CD4-positive, alpha-beta T cell treated with Interleukin-1 beta for 1 hour (primary cell): ENCODE measurements around the gene POLR2L.

Experiments
- DNase-seq, 2 donors: peaks; one replicate each; pipeline ENCODE4 v3.0.0-alpha.2; 2020 to 2022

POLR2L gene

DNA sequence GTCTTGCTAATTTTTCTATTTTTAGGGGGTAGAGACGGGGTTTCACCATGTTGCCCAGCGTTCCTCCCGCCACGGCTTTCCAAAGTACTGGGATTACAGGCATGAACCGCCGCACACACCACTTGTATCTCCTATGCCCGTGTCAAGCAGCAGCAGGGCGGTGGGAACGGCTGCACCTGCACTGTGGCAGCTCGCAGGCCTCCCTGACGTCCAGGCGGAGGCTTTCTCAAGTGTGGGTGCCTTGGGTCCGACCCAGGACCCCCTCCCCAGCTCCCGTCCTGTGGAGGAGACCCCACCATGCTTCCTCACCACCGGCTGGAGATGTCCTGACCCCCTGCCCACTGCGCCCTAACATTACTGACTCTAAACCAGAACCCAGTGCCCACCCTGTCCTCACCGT, 26.1 kb upstream of the POLR2L start:
- DNase-seq = no peak

DNA sequence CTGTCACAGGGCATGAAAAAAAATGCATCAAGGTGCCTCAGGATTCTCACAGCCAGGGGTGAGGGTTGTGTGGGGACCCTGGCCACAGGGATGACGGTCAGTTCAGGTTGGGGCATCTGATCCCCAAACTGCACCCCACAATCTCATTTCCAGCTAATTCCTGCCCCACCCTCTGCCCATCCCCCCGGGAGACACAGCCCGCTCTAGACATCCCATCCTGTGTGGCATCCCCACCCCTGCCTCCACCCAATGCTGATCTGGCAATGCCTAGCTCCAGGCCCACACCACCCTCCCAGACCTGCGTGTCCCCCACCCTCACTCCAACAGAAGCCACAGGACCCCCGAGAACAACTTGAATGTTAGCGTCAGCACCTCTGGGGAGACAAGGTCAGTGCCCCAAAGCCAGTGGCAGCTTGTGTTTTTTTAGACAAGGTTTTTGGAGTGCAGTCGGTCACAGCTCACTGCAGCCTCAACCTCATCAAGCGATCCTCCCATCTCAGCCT, 25.6 kb upstream of the POLR2L start:
- DNase-seq = no peak

- DNase-seq = no peak
These were observed 24.2 kb upstream of the POLR2L start for GRCh38 chr11:866481-866880.

DNA sequence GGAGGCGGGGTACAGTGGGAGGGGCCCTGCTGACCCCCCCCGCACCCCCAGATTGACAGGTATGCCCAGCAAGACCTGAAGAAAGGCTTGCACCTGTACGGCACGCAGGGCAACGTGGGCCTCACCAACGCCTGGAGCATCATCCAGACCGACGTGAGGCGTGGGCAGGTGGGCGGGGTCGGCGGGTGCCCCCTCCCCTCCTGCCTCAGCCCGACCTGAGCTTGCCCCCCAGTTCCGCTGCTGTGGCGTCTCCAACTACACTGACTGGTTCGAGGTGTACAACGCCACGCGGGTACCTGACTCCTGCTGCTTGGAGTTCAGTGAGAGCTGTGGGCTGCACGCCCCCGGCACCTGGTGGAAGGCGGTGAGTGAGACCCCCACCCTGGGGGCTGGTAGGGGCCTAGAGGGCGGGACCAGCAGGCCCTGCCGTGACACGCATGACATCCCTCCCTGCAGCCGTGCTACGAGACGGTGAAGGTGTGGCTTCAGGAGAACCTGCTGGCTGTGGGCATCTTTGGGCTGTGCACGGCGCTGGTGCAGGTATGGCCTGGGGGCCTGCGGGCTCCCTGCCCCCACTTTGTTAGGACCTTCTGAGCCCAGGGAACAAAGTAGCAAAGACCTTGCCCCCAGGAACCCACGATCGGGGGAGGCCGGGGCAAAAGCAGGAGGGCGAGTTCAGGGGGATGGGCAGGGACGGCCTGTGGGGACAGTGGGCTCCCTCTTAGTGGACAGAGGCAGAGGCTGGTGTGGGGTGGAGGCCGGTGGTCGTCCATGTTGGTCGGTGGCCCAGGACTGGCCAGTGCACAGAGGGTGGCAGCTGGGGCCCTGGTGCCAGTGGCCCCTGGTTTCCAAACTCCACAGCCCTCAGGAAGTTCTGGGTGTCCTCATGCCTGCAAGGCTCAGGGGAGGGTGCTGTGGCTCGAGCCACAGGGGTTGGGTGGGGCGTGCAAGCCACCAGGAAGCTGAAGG, 23.4 kb upstream of the POLR2L start:
- DNase-seq = no peak

DNA sequence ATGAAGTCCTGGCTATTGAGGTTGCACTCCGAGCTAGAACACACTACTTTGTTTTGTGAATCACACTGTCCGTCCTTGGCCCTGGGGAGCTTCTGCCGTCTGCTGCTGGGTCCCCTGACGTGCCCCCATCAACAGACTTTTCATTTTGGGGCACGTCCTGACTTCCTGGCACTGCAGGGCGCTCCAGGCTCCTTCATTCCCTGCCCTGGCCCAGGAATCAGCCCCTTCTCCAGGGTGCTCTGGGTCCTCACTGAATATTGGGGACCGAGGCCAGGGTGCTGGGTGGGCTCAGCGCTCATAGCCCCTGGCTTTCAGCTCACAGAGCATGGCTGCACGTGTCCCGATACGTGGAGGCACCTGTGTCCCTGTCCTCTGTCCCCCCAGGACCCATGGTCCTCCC, 22.6 kb upstream of the POLR2L start:
- no peak for DNase-seq

- DNase-seq = no peak
These were observed 21.8 kb upstream of the POLR2L start for GRCh38 chr11:863910-864827.

- DNase-seq = no peak
These were observed 20.9 kb upstream of the POLR2L start for GRCh38 chr11:863023-863909.

DNA sequence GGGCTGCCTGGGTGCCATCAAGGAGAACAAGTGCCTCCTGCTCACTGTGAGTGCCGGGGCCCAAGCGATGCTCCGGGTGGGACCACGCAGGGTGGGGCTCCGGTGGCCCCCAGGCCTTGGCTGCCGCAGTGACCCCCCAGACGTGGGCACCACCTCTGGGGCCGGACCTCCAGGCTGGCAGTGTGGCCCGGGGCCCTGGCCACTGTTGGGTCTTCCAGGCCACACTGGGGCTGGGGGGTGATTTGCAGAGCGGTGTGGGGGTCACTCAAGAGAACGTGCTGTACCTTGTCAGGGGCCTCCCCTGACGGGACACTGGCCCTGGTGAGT, 20.3 kb upstream of the POLR2L start:
- no peak for DNase-seq

DNA sequence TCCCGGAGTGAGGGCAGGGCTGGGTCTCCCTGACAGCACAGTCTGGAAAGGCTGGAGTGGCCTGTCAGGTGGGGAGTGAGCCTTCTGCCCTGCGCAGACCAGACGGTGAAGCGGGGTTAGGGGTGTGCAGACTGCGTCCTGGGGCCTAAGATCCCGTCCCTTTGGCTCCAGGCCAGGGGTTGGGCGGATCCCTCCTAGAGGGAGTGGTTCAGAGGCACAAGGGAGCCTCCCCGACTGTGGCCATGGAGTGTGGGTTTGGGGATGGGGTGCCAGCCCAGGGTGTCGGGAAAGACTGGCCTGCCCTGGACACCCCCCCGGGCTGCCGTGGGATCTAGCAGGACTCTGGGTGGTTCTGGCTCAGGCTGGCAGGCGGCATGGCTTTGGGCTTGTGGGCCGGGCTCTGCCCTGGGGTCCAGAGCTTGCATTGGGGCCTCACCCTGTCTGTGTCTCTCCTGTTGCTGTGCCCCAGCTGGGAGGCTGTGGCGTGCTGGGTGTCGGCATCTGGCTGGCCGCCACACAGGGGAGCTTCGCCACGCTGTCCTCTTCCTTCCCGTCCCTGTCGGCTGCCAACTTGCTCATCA, 19.8 kb upstream of the POLR2L start:
- DNase-seq = no peak

DNA sequence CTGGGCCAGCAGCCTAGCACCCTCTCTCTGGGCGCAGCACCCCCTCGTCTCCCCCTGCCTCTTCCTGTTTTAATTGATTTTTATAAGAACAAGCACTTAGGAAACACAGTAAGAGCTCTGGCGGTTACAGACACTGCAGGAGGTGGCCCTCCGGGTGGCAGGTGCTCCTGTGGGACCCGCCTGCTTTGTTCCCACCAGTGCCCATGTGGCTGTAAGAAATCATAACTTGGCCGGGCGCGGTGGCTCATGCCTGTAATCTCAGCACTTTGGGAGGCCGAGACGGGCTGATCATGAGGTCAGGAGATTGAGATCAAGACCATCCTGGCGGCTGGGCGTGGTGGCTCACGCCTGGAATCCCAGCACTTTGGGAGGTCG, 18.8 kb upstream of the POLR2L start:
- no peak for DNase-seq

- DNase-seq = no peak
These were observed 18.1 kb upstream of the POLR2L start for GRCh38 chr11:860234-861104.

DNA sequence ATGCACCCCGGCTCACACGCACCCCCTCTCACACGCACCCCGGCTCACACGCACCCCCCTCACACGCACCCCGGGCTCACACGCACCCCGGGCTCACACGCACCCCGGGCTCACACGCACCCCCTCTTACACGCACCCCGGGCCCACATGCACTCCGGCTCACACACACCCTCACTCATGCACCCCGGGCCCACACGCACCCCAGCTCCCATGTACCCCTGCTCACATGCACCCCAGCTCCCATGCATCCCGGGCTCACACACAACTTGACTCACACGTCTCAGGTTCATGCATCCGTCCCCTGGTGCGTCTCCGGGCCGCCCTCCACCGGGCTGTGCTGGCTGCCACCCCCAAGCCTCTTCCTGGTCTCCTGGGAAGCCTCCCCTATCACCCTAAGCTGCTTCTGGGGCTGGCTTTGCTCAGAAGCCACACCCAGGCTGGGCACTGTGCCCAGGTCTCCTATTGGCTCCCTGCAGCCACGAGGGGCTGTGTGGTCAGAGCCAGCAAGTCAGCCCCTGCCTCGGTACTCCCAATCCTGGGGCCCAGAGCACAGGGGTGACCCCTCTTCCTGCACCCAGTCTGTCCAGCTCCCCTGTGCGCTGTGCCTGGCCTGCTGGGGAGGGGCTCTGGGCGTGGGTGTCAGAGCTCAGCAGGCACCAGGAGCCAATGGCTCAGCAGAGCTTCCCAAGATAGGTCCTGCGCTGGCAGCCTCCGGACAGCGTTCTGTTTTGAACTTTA, 17.2 kb upstream of the POLR2L start:
- DNase-seq = no peak

DNA sequence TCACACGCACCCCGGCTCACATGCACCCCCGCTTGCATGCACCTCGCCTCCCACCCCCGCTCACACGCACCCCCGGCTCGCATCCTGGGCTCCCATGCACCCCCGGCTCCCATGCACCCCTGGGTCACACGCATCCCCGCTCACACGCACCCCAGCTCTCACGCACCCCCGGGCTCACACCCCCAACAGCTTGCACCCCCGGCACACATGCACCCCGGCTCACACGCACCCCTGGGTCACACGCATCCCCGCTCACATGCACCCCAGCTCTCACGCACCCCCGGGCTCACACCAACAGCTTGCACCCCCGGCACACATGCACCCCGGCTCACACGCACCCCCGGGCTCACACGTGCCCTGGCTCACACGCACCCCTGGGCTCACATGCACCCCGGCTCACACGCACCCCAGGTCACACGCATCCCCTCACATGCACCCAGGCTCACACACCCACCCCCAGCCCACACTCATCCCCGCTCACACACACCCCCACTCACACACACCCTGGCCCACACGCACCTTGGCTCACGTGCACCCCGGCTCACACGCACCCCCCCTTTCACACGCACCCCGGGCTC, 16.5 kb upstream of the POLR2L start:
- no peak for DNase-seq

DNA sequence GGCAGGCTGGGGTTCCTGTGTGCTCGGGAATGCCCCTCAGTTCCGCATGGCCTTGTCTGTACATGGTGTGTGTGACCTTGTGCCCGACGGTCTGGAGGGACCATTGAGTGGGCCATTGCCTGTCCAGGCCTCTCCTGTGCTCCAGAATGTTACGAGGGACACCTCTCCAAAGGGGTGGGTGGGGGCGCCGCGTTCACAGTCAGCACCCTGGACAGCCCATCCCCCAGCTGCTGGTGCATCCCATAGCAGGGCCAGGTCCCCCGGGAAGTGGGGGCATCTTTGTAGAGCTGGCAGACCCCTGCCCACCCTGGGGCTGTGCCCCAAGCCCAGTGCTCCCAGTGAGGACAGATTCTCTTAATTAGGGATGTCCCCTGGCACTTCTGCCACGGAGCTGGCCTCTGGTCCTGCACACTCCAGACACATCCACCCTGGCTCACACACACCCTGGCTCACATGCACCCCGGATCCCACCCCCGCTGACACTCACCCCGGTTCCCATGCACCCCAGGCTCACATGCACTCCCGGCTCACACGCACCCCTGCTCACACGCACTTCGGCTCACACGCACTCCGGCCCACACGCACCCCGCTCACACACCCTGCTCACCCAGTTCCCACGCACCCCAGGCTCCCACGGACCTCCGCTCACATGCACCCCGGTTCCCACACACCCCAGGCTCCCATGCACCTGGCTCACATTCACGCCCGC, 15.9 kb upstream of the POLR2L start:
- DNase-seq = no peak

- no peak for DNase-seq
These were observed 14.1 kb upstream of the POLR2L start for GRCh38 chr11:856397-856796.

- no peak for DNase-seq
These were observed 13.5 kb upstream of the POLR2L start for GRCh38 chr11:855796-856195.

- no peak for DNase-seq
These were observed 13.0 kb upstream of the POLR2L start for GRCh38 chr11:855330-855674.

GRCh38 chr11:854601-855329, 12.4 kb upstream of the POLR2L start:
- no peak for DNase-seq
